NT2/D1 (cell line): ENCODE measurements around the gene AUP1.
A peak's percentile ranks its signal among the peaks of the same experiment; 100 is the strongest.
"Not testable (repeated sequence)": the region's sequence is repeated elsewhere in the genome, so short reads cannot be mapped to it uniquely, and the experiment has no call there.

Source experiments
- DNase-seq: peaks from one replicate; pipeline ENCODE4 v3.0.0-alpha.2; 2011; ENCODE audit warnings: low read depth, low spot score
- H3K27me3 ChIP-seq: 2 replicates; pipeline ENCODE4 v1.6.0; 2011; ENCODE audit warnings: mild to moderate bottlenecking; ENCODE audit not compliant: insufficient read length, insufficient read depth
- H3K36me3 ChIP-seq: 2 replicates; pipeline ENCODE4 v1.6.1; 2011; ENCODE audit warnings: mild to moderate bottlenecking, low read length, mixed read lengths; ENCODE audit not compliant: insufficient read depth, insufficient read length
- H3K4me1 ChIP-seq: 2 replicates; pipeline ENCODE4 v1.5.1; 2011; ENCODE audit not compliant: insufficient read depth, insufficient read length
- H3K4me3 ChIP-seq: 2 replicates; pipeline ENCODE4 v1.5.1; 2011; ENCODE audit warnings: low read depth; ENCODE audit not compliant: insufficient read length
- H3K9ac ChIP-seq: 2 replicates; pipeline ENCODE4 v1.6.0; 2011; ENCODE audit warnings: low read depth; ENCODE audit not compliant: insufficient read length
- H3K9me3 ChIP-seq: 2 replicates; pipeline ENCODE4 v1.5.1; 2011; ENCODE audit warnings: mild to moderate bottlenecking, low read length; ENCODE audit not compliant: insufficient read depth
- SUZ12 ChIP-seq: IDR thresholded peaks from 2 replicates; pipeline ENCODE4 v1.6.1; 2011; ENCODE audit not compliant: insufficient read length, insufficient read depth; ENCODE audit errors: extremely low read depth
- YY1 ChIP-seq: IDR thresholded peaks from 2 replicates; pipeline ENCODE4 v1.6.1; 2011; ENCODE audit not compliant: insufficient read length, insufficient read depth
- ZNF274 ChIP-seq: IDR thresholded peaks from 2 replicates; pipeline ENCODE4 v1.6.1; 2011; ENCODE audit warnings: mild to moderate bottlenecking, low read depth, low read length

Gene AUP1

DNA sequence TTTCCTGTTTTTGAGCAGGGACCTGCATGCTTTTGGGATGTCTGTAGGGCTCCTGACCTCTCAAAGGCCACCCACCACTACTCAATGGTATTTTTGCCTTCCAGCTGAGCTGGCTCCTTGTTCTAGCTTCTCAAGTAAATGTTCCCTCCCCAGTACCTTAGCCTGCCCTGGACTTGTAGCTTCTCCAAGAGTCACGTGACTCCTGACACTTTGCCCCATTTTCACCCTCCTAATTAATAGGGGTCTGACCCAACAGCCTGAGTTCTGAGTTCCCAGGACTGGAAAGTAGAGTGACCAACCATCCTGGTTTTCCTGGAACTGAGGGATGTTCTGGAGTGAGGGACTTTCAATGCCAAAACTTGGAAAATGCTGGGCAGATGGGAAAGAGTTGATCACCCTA, 34.1 kb downstream of the AUP1 start:
- Histone ChIP-seq H3K36me3 (peaks cover 41% of the 10 kb centered on the region), H3K27me3 (peaks cover 53% of the 10 kb centered on the region), H3K4me1 (peaks cover 10% of the 10 kb centered on the region), H3K4me3 (no peak overlapping the region), H3K9ac (no peak overlapping the region), H3K9me3 (no peaks in the 10 kb centered on the region)
- no peak for DNase-seq
- TF ChIP-seq SUZ12: no peak
- TF ChIP-seq ZNF274: no peak
- TF ChIP-seq YY1: no peak

DNA sequence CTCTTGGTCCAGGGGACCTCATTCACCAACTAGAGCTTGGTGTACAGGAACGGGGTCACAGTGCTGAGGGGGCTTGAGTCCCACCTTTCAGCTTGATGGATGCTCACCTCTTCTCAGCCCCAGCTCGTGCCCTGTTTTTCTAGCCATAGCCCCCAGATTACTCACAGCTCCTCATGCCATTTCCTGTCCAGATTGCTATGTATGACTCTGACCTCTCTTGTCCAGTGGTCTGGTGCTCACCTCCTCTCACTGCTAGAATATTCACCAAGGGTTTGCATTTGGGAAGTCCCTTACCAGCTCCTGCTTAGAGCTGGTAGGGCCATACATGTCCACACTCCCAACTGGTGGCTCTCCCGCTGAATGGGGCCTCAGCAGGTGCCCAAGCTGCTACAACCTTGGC, 36.0 kb downstream of the AUP1 start:
- DNase-seq: no peak
- no peaks in the 10 kb centered on the region for H3K9me3 ChIP-seq
- H3K4me3 ChIP-seq: no peak overlapping the region
- peaks cover 49% of the 10 kb centered on the region for H3K36me3 ChIP-seq
- TF ChIP-seq SUZ12: no peak
- TF ChIP-seq YY1: no peak
- TF ChIP-seq ZNF274: no peak
- H3K27me3 ChIP-seq: peaks cover 34% of the 10 kb centered on the region
- peaks cover 5% of the 10 kb centered on the region for H3K4me1 ChIP-seq
- H3K9ac ChIP-seq: no peak overlapping the region

DNA sequence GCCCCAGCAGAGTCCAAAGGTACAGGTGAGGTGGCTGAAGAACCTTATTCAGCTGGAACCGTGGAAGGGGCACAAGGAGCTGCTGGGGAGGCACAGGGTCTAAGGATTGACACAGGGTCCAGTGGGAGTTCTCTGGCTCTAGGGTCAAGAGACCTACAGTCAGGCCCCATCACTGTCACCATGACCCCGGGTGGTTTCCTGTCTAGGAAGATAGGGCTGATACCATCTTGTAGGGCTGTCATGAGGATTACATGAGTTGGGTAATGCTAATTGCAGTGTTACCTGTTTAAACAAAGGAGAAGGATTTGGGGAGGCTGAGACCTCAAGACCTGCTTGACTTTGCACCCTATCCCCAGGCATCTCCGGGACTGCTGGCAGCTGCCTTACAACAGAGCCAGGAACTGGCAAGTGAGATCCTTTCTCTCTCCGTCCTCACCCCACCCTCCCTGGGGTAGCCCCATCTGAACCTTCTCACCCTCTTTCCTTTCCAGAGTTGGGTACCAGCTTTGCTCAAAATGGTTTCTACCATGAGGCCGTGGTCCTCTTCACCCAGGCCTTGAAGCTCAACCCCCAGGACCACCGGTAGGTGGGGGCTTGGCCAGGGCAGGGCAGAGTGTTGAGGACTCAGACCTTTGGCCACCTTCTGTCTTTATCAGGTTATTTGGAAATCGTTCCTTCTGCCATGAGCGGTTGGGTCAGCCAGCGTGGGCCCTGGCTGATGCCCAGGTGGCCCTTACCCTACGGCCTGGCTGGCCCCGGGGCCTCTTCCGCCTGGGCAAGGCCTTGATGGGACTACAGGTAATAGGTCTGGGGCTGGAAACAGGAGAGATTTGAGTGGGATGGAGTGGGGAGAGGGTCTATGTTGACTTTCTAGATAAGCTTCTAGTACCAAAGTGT, 37.6 kb downstream of the AUP1 start:
- Histone ChIP-seq H3K9ac (no peak overlapping the region), H3K9me3 (no peaks in the 10 kb centered on the region), H3K36me3 (peaks cover 49% of the 10 kb centered on the region), H3K4me3 (no peak overlapping the region), H3K4me1 (no peaks in the 10 kb centered on the region), H3K27me3 (peaks cover 17% of the 10 kb centered on the region)
- no peak for TF ChIP-seq YY1
- no peak for TF ChIP-seq SUZ12
- TF ChIP-seq ZNF274: no peak
- DNase-seq: no peak

- H3K4me1 ChIP-seq: no peaks in the 10 kb centered on the region
- H3K4me3 ChIP-seq: no peak overlapping the region
- no peak for DNase-seq
- no peaks in the 10 kb centered on the region for H3K27me3 ChIP-seq
- TF ChIP-seq ZNF274 (no peak), SUZ12 (no peak), YY1 (no peak)
- H3K36me3 ChIP-seq: peaks cover 52% of the 10 kb centered on the region
- no peak overlapping the region for H3K9ac ChIP-seq
- no peaks in the 10 kb centered on the region for H3K9me3 ChIP-seq
These were observed 39.6 kb downstream of the AUP1 start for GRCh38 chr2:74489906-74490305.

GRCh38 chr2:74488643-74489481, 40.6 kb downstream of the AUP1 start:
- no peak for DNase-seq
- H3K36me3 ChIP-seq: peaks cover 45% of the 10 kb centered on the region

DNA sequence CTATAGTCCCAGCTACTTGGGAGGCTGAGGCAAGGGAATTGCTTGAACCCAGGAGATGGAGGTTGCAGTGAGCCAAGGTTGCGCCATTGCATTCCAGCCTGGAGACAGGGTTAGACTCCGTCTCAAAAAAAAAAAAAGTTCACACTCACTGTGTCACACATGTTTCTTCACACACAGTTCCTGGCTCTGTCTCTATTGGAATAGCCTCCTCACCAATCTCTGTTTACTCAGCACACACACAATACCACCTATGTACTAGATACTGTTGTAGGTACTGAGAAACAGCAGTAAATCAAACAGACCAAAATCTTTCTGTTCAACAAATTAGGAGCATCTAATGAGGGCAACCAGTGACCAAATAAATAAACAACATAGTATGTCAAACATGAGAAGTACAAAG, 43.4 kb downstream of the AUP1 start:
- peaks cover 24% of the 10 kb centered on the region for H3K36me3 ChIP-seq
- TF ChIP-seq ZNF274: no peak
- no peak for TF ChIP-seq YY1
- TF ChIP-seq SUZ12: no peak
- no peak for DNase-seq
- no peaks in the 10 kb centered on the region for H3K27me3 ChIP-seq
- H3K9ac ChIP-seq: no peak overlapping the region
- H3K9me3 ChIP-seq: no peaks in the 10 kb centered on the region
- peaks cover 3% of the 10 kb centered on the region for H3K4me1 ChIP-seq
- no peak overlapping the region for H3K4me3 ChIP-seq

More at GRCh38 chr2:74488643-74489481, 40.6 kb downstream of the AUP1 start:
- TF ChIP-seq SUZ12: no peak
- no peak for TF ChIP-seq ZNF274
- TF ChIP-seq YY1: no peak
- Histone ChIP-seq H3K9ac (no peak overlapping the region), H3K4me1 (no peaks in the 10 kb centered on the region), H3K27me3 (no peaks in the 10 kb centered on the region), H3K9me3 (no peaks in the 10 kb centered on the region), H3K4me3 (no peak overlapping the region)

GRCh38 chr2:74483675-74484164, 45.8 kb downstream of the AUP1 start:
- peaks cover 31% of the 10 kb centered on the region for H3K36me3 ChIP-seq
- peak overlapping the region; percentile 85 for H3K9ac ChIP-seq
- DNase-seq, H3K9me3 ChIP-seq, H3K4me1 ChIP-seq, H3K27me3 ChIP-seq: not testable (repeated sequence)
- H3K4me3 ChIP-seq: peak overlapping the region; percentile 75
